DND-41 (cell line): ENCODE measurements around the gene ROCK1.

Experiments used
- ATAC-seq: fragments of 200-7000 bp; cut with Tn5 transposase; 3 replicates; pipeline ENCODE4 v1.9.1; 2021; ENCODE audit warnings: low read depth; ENCODE audit not compliant: insufficient read depth
- DNase-seq: peaks from one replicate; pipeline ENCODE4 v3.0.0-alpha.2; 2020
- H2AFZ ChIP-seq: 2 replicates; pipeline ENCODE4 v1.6.0; 2012; ENCODE audit warnings: low read depth, low read length
- H3K27ac ChIP-seq: 2 replicates; pipeline ENCODE4 v1.5.1; 2012; ENCODE audit warnings: low read length, inconsistent platforms
- H3K27me3 ChIP-seq: fragments of 200-600 bp; sonication (generic); 2 replicates; pipeline ENCODE4 v1.6.0; 2012; ENCODE audit warnings: low read length, mild to moderate bottlenecking, inconsistent platforms; ENCODE audit not compliant: insufficient read depth, poor library complexity
- H3K36me3 ChIP-seq: 2 replicates; pipeline ENCODE4 v1.5.1; 2012; ENCODE audit warnings: low read length, inconsistent platforms; ENCODE audit not compliant: insufficient read depth
- H3K4me1 ChIP-seq: 2 replicates; pipeline ENCODE4 v1.5.1; 2012; ENCODE audit warnings: mild to moderate bottlenecking, low read length; ENCODE audit not compliant: insufficient read depth
- H3K4me2 ChIP-seq: 2 replicates; pipeline ENCODE4 v1.6.0; 2012; ENCODE audit warnings: mild to moderate bottlenecking, moderate library complexity, low read length, inconsistent platforms; ENCODE audit not compliant: insufficient read depth
- H3K4me3 ChIP-seq, 2 experiments: fragments of 200-600 bp in 1 of 2; shearing (Covaris generic) in 1 of 2; 2 replicates each; pipeline ENCODE4 v1.5.1; 2012 to 2016; ENCODE audit warnings: inconsistent platforms in 2 of 2, low read length in 2 of 2, mild to moderate bottlenecking in 2 of 2, low read depth in 1 of 2, moderate library complexity in 1 of 2
- H3K79me2 ChIP-seq: 2 replicates; pipeline ENCODE4 v1.6.0; 2012; ENCODE audit warnings: low read length, inconsistent platforms; ENCODE audit not compliant: insufficient read depth
- H3K9ac ChIP-seq: 2 replicates; pipeline ENCODE4 v1.6.0; 2012; ENCODE audit warnings: low read depth, mild to moderate bottlenecking, inconsistent platforms, low read length, moderate library complexity
- H3K9me3 ChIP-seq: 2 replicates; pipeline ENCODE4 v1.5.1; 2012; ENCODE audit warnings: low read length, moderate library complexity, mild to moderate bottlenecking, inconsistent platforms; ENCODE audit not compliant: insufficient read depth, severe bottlenecking
- H4K20me1 ChIP-seq: 2 replicates; pipeline ENCODE4 v1.6.0; 2012; ENCODE audit warnings: low read length; ENCODE audit not compliant: insufficient read depth
- EZH2 ChIP-seq: IDR thresholded peaks from 3 replicates; pipeline ENCODE4 v1.6.1; 2012; ENCODE audit warnings: borderline replicate concordance, low read depth, mild to moderate bottlenecking, moderate library complexity, low read length, inconsistent platforms; ENCODE audit not compliant: severe bottlenecking
- TF ChIP-seq, protein P1 (sequence below): IDR thresholded peaks from 2 replicates; pipeline ENCODE4 v1.5.1; 2012; ENCODE audit warnings: borderline replicate concordance, low read length, moderate library complexity, mild to moderate bottlenecking; ENCODE audit not compliant: poor library complexity, severe bottlenecking; ENCODE audit errors: extremely low read depth

The ROCK1 gene

GRCh38 chr18:21123290-21123926 lies 11.8 kb upstream of the ROCK1 start:
- no peak overlapping the region for H3K4me3 ChIP-seq
- H3K4me2 ChIP-seq, result no peak overlapping the region
- no peaks in the 10 kb centered on the region for H3K36me3 ChIP-seq
- H3K27me3 ChIP-seq, result peaks cover under 1% of the 10 kb centered on the region
- no peaks in the 10 kb centered on the region for H3K9me3 ChIP-seq
- H3K27ac ChIP-seq, result no peak overlapping the region
- no peak for TF ChIP-seq EZH2
- TF ChIP-seq, protein P1, sequence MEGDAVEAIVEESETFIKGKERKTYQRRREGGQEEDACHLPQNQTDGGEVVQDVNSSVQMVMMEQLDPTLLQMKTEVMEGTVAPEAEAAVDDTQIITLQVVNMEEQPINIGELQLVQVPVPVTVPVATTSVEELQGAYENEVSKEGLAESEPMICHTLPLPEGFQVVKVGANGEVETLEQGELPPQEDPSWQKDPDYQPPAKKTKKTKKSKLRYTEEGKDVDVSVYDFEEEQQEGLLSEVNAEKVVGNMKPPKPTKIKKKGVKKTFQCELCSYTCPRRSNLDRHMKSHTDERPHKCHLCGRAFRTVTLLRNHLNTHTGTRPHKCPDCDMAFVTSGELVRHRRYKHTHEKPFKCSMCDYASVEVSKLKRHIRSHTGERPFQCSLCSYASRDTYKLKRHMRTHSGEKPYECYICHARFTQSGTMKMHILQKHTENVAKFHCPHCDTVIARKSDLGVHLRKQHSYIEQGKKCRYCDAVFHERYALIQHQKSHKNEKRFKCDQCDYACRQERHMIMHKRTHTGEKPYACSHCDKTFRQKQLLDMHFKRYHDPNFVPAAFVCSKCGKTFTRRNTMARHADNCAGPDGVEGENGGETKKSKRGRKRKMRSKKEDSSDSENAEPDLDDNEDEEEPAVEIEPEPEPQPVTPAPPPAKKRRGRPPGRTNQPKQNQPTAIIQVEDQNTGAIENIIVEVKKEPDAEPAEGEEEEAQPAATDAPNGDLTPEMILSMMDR, result no peak
- no peak overlapping the region for H3K9ac ChIP-seq
- ATAC-seq (peak; percentile 81), DNase-seq (peak; percentile 17)
- H3K79me2 ChIP-seq, result no peaks in the 10 kb centered on the region
- H2AFZ ChIP-seq, result no peak overlapping the region
- no peaks in the 10 kb centered on the region for H4K20me1 ChIP-seq
- peaks cover 6% of the 10 kb centered on the region; the same call in 1 of the 2 replicates for H3K4me1 ChIP-seq

- Histone ChIP-seq H3K9ac (no peak overlapping the region), H3K27ac (no peak overlapping the region), H2AFZ (no peak overlapping the region), H4K20me1 (no peaks in the 10 kb centered on the region), H3K4me2 (no peak overlapping the region), H3K79me2 (no peaks in the 10 kb centered on the region), H3K4me1 (peaks cover 5% of the 10 kb centered on the region; the same call in 1 of the 2 replicates), H3K4me3 (no peak overlapping the region), H3K27me3 (peaks cover 17% of the 10 kb centered on the region), H3K9me3 (no peaks in the 10 kb centered on the region), H3K36me3 (no peaks in the 10 kb centered on the region)
- no peak for TF ChIP-seq EZH2
- TF ChIP-seq, protein P1, result no peak
- DNase-seq, result no peak
- no peak for ATAC-seq
Measured at GRCh38 chr18:21118806-21119205, 7.2 kb upstream of the ROCK1 start.

- Histone ChIP-seq H2AFZ (no peak overlapping the region), H3K27me3 (peaks cover 17% of the 10 kb centered on the region), H3K4me2 (no peak overlapping the region), H3K4me1 (peaks cover 3% of the 10 kb centered on the region), H3K4me3 (no peak overlapping the region), H3K27ac (no peak overlapping the region), H3K9me3 (no peaks in the 10 kb centered on the region), H4K20me1 (no peaks in the 10 kb centered on the region), H3K9ac (no peak overlapping the region), H3K36me3 (no peaks in the 10 kb centered on the region), H3K79me2 (no peaks in the 10 kb centered on the region)
- TF ChIP-seq EZH2, result no peak
- TF ChIP-seq, protein P1, result no peak
- no peak for DNase-seq
- ATAC-seq, result no peak
Measured at GRCh38 chr18:21117409-21118131, 6.0 kb upstream of the ROCK1 start.
